Ovary (tissue), 3 donors: ENCODE measurements around the gene LRP1B.

Experiments used
- EP300 ChIP-seq: sonication (generic); formaldehyde crosslinking; IDR thresholded peaks from one replicate; pipeline ENCODE4 v1.6.1; 2017; ENCODE audit warnings: antibody characterized with exemption
- POLR2A ChIP-seq: fragments of 450-650 bp; IDR thresholded peaks from one replicate; pipeline ENCODE4 v1.6.1; 2017; ENCODE audit warnings: antibody characterized with exemption, mild to moderate bottlenecking, moderate library complexity
- TF ChIP-seq, protein P1 (sequence below), 3 donors: fragments of 450-650 bp in 2 of 3; fragments of 200-600 bp in 1 of 3; IDR thresholded peaks; one replicate each; pipeline versions ENCODE4 v1.5.1 to v1.8.0; 2016 to 2022; ENCODE audit warnings: antibody characterized with exemption in 3 of 3, mild to moderate bottlenecking in 1 of 3
- donor health status: DM: no; HTN: no; CAD: no.

DNA sequence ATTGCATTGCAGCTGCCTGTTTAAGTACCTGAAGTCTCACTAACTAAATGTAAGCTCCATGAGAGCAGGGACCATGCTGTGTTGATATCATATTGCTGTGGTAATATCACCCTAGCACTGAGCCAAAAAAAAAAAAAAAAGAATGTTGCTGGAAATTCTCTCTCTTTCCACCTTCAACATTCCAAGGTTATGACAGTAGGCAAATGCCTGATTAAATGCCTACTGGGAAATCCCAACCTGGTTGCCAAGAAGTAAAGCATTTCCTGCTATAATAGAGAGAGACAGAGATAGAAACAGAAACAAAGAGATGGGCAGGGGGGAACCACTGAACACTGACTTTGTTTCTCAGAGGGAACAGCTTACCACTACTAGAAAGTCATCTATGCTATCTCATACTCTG, 1604.2 kb downstream of the LRP1B start:
- TF ChIP-seq, protein P1, sequence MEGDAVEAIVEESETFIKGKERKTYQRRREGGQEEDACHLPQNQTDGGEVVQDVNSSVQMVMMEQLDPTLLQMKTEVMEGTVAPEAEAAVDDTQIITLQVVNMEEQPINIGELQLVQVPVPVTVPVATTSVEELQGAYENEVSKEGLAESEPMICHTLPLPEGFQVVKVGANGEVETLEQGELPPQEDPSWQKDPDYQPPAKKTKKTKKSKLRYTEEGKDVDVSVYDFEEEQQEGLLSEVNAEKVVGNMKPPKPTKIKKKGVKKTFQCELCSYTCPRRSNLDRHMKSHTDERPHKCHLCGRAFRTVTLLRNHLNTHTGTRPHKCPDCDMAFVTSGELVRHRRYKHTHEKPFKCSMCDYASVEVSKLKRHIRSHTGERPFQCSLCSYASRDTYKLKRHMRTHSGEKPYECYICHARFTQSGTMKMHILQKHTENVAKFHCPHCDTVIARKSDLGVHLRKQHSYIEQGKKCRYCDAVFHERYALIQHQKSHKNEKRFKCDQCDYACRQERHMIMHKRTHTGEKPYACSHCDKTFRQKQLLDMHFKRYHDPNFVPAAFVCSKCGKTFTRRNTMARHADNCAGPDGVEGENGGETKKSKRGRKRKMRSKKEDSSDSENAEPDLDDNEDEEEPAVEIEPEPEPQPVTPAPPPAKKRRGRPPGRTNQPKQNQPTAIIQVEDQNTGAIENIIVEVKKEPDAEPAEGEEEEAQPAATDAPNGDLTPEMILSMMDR (IDR thresholded peaks at IDR 0.05) = no peak
- TF ChIP-seq EP300 = no peak
- no peak for TF ChIP-seq POLR2A
